Parathyroid adenoma (tissue), 2 donors: ENCODE measurements around the gene EYA3.

Experiments
- H2AFZ ChIP-seq: fragments of 300-600 bp; sonication (generic); one replicate; pipeline ENCODE4 v1.7.0; 2017; ENCODE audit warnings: antibody characterized with exemption, mild to moderate bottlenecking
- H3K27ac ChIP-seq: fragments of 300-600 bp; sonication (generic); one replicate; pipeline ENCODE4 v1.7.0; 2017
- H3K27me3 ChIP-seq: fragments of 300-600 bp; sonication (generic); one replicate; pipeline ENCODE4 v1.7.0; 2017; ENCODE audit warnings: low read length; ENCODE audit not compliant: control insufficient read depth, insufficient read depth
- H3K36me3 ChIP-seq: fragments of 300-600 bp; sonication (generic); one replicate; pipeline ENCODE4 v1.7.0; 2017; ENCODE audit warnings: low read length; ENCODE audit not compliant: control insufficient read depth, insufficient read depth
- H3K4me1 ChIP-seq: fragments of 300-600 bp; sonication (generic); one replicate; pipeline ENCODE4 v1.7.0; 2017; ENCODE audit warnings: control low read depth
- H3K4me2 ChIP-seq: fragments of 300-600 bp; sonication (generic); one replicate; pipeline ENCODE4 v1.7.0; 2017; ENCODE audit warnings: low read length
- H3K4me3 ChIP-seq: fragments of 300-600 bp; sonication (generic); one replicate; pipeline ENCODE4 v1.7.0; 2017; ENCODE audit warnings: low read depth, low read length
- H3K79me2 ChIP-seq: fragments of 300-600 bp; sonication (generic); one replicate; pipeline ENCODE4 v1.7.0; 2017; ENCODE audit warnings: control low read depth
- H3K9ac ChIP-seq: fragments of 300-600 bp; sonication (generic); one replicate; pipeline ENCODE4 v1.7.0; 2017; ENCODE audit warnings: mild to moderate bottlenecking
- H3K9me3 ChIP-seq: fragments of 300-600 bp; sonication (generic); one replicate; pipeline ENCODE4 v1.7.0; 2017; ENCODE audit warnings: low read length; ENCODE audit not compliant: control insufficient read depth
- TF ChIP-seq, protein P1 (sequence below): fragments of 300-600 bp; sonication (generic); IDR thresholded peaks from one replicate; pipeline ENCODE4 v1.7.0; 2017; ENCODE audit warnings: antibody characterized with exemption, mild to moderate bottlenecking
- donor health status: primary hyperparathyroidism.

Gene EYA3

DNA sequence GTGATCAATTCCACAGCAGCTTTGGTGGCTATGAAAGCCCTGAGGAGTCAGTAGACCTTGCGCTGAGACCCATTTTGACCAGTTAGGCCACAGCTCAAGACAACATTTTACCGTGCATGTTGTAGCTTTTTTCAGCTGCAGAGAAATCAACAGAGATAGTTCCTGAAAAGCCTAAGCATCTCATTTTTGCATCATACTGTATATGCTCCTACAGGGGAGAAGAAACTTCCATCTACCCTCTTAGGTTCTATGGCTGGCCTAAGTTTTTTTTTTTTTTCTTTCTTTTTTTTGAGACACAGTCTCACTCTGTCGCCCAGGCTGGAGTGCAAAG lies 24.8 kb upstream of the EYA3 start:
- Histone ChIP-seq H3K36me3 (no peaks in the 10 kb centered on the region), H3K4me1 (no peaks in the 10 kb centered on the region), H3K4me2 (no peak overlapping the region), H2AFZ (no peak overlapping the region), H3K27me3 (no peaks in the 10 kb centered on the region), H3K27ac (no peak overlapping the region), H3K9ac (no peak overlapping the region), H3K9me3 (no peaks in the 10 kb centered on the region), H3K79me2 (no peaks in the 10 kb centered on the region), H3K4me3 (no peak overlapping the region)
- TF ChIP-seq, protein P1, sequence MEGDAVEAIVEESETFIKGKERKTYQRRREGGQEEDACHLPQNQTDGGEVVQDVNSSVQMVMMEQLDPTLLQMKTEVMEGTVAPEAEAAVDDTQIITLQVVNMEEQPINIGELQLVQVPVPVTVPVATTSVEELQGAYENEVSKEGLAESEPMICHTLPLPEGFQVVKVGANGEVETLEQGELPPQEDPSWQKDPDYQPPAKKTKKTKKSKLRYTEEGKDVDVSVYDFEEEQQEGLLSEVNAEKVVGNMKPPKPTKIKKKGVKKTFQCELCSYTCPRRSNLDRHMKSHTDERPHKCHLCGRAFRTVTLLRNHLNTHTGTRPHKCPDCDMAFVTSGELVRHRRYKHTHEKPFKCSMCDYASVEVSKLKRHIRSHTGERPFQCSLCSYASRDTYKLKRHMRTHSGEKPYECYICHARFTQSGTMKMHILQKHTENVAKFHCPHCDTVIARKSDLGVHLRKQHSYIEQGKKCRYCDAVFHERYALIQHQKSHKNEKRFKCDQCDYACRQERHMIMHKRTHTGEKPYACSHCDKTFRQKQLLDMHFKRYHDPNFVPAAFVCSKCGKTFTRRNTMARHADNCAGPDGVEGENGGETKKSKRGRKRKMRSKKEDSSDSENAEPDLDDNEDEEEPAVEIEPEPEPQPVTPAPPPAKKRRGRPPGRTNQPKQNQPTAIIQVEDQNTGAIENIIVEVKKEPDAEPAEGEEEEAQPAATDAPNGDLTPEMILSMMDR = no peak

DNA sequence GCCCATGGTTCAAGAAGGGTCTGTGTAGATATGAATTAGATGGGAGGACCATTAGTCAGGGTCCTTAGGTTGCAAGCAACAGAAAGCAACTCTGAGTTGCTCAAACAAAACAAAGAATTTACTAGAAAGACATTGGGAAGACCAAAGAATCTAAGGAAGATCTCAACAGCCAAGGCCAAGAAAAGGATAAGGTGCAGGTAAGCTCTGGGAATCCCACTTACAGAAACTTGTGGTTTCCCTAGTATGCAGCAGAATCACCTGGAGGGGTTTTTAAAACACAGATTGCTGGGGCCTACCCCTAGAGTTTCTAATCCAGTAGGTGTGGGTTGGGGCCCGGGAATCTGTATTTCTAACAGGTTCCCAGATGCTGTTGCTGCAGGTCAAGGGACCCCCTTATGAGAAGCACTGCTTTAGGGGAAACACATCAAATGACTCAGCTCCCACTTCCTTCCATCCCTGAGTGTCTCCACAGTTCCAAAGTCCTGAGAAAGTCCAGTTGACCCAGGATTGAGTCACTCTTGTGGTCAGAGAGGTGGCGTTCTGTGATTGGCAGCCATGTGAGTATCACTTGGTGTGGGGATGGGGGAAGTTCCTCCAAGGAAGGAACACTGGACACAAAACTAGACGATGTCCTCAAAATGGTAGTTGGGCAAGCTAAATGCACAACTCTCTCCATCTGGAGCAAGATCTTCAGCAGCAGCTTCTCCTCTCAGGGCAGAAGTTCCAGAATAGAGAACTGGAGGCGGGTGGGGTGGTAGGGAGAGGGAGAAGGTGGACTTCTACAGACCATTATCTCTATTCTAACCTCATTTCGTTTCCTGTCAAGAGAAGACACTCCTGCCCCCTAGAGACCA lies 24.2 kb upstream of the EYA3 start:
- no peaks in the 10 kb centered on the region for H3K36me3 ChIP-seq
- H2AFZ ChIP-seq = no peak overlapping the region
- no peaks in the 10 kb centered on the region for H3K79me2 ChIP-seq
- H3K27ac ChIP-seq = no peak overlapping the region
- no peaks in the 10 kb centered on the region for H3K4me1 ChIP-seq
- no peak overlapping the region for H3K9ac ChIP-seq
- no peak overlapping the region for H3K4me2 ChIP-seq
- H3K4me3 ChIP-seq = no peak overlapping the region
- H3K9me3 ChIP-seq = no peaks in the 10 kb centered on the region
- no peaks in the 10 kb centered on the region for H3K27me3 ChIP-seq
- TF ChIP-seq, protein P1 = no peak

DNA sequence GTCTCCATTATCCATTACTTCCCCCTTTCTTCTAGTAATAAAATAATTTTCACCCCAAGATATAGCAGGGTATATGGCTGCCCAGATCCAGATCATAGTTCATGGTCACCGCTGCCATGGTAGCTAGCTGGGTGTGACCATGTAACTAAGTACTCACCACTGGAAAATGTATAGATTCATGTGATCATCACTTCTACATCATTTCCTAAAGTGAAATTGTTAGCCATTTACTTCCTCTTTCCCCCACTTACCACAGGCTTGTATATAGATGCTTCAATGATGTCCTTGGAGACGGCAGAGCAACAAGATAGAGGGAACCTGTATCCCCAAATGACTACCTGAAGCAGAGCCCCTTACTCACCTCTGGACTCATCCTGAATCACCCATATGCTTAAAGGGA lies 22.7 kb upstream of the EYA3 start:
- Histone ChIP-seq H3K9ac (no peak overlapping the region), H3K9me3 (no peaks in the 10 kb centered on the region), H3K36me3 (no peaks in the 10 kb centered on the region), H3K79me2 (no peaks in the 10 kb centered on the region), H2AFZ (no peak overlapping the region), H3K4me2 (no peak overlapping the region), H3K4me1 (no peaks in the 10 kb centered on the region), H3K27me3 (no peaks in the 10 kb centered on the region), H3K4me3 (no peak overlapping the region), H3K27ac (no peak overlapping the region)
- TF ChIP-seq, protein P1 = no peak

DNA sequence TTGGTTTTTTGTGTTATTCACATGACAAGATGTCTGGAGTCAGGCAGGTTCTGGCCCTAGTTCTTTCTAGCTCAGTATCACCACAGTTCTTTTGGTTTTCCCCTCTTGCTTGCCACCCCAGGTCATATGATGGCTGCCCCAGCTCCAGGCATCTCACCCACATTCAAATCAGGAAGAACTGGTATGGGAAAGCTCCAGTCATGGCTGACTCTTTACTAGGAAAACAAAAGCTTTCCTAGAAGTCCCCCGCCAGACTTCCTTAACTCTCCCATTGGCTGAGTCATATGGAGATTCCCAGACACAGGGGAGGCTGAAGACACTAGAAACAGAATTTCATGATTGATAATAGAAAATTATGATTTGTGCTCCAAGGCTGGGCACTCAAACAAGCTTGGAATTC lies 22.1 kb upstream of the EYA3 start:
- no peaks in the 10 kb centered on the region for H3K36me3 ChIP-seq
- H3K27me3 ChIP-seq = no peaks in the 10 kb centered on the region
- no peaks in the 10 kb centered on the region for H3K79me2 ChIP-seq
- no peak overlapping the region for H2AFZ ChIP-seq
- H3K4me1 ChIP-seq = no peaks in the 10 kb centered on the region
- no peak overlapping the region for H3K27ac ChIP-seq
- H3K9me3 ChIP-seq = no peaks in the 10 kb centered on the region
- H3K9ac ChIP-seq = no peak overlapping the region
- no peak overlapping the region for H3K4me2 ChIP-seq
- H3K4me3 ChIP-seq = no peak overlapping the region
- TF ChIP-seq, protein P1 = no peak

DNA sequence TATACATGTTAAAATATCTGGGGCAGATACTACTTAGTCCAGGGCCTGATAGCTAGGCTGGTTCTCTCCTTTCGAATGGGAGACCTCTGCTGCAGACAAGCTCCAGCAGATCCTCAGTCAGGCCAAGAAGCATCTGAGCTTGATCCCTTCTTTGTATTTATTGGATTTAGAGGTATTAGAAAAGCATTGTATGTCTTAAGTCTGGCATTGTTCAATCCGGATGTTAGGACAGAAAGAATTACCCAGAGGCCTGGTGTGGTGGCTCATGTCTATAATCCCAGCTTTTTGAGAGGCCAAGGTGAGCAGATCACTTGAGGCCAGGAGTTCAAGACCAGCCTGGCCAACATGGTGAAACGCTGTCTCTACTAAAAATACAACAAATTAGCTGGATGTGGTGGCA lies 21.2 kb upstream of the EYA3 start:
- no peak overlapping the region for H3K9ac ChIP-seq
- TF ChIP-seq, protein P1 = no peak
- H3K4me1 ChIP-seq = no peaks in the 10 kb centered on the region
- H3K4me2 ChIP-seq = no peak overlapping the region
- no peak overlapping the region for H2AFZ ChIP-seq
- H3K4me3 ChIP-seq = no peak overlapping the region
- no peaks in the 10 kb centered on the region for H3K9me3 ChIP-seq
- H3K79me2 ChIP-seq = no peaks in the 10 kb centered on the region
- no peak overlapping the region for H3K27ac ChIP-seq
- H3K27me3 ChIP-seq = no peaks in the 10 kb centered on the region
- no peaks in the 10 kb centered on the region for H3K36me3 ChIP-seq
